Smooth muscle cell of the brain vasculature (primary cell): ENCODE results near the gene SMPD2.
"Not testable (repeated sequence)": the region's sequence is repeated elsewhere in the genome, so short reads cannot be mapped to it uniquely, and the experiment has no call there.

Experiments used
- DNase-seq: peaks from one replicate; pipeline ENCODE4 v3.0.0-alpha.2; 2012; ENCODE audit warnings: low read depth, low spot score

Gene SMPD2

GRCh38 chr6:109460161-109460829 lies 19.8 kb downstream of the SMPD2 start:
- no peak for DNase-seq

GRCh38 chr6:109461205-109461604 lies 20.7 kb downstream of the SMPD2 start:
- not testable (repeated sequence) for DNase-seq

- no peak for DNase-seq
Observed at GRCh38 chr6:109461733-109462526, 21.4 kb downstream of the SMPD2 start.

- no peak for DNase-seq
Observed at GRCh38 chr6:109465772-109466171, 25.2 kb downstream of the SMPD2 start.

- DNase-seq: no peak
Observed at GRCh38 chr6:109466212-109466923, 25.8 kb downstream of the SMPD2 start.

GRCh38 chr6:109467696-109468095 lies 27.2 kb downstream of the SMPD2 start:
- no peak for DNase-seq

- no peak for DNase-seq
Observed at GRCh38 chr6:109469591-109470189, 29.2 kb downstream of the SMPD2 start.

- no peak for DNase-seq
Observed at GRCh38 chr6:109471105-109471810, 30.7 kb downstream of the SMPD2 start.

GRCh38 chr6:109472132-109472995 lies 31.8 kb downstream of the SMPD2 start:
- DNase-seq: no peak

GRCh38 chr6:109473120-109473519 lies 32.6 kb downstream of the SMPD2 start:
- DNase-seq: no peak

- DNase-seq: no peak
Observed at GRCh38 chr6:109474995-109475394, 34.5 kb downstream of the SMPD2 start.

- no peak for DNase-seq
Observed at GRCh38 chr6:109475625-109476024, 35.1 kb downstream of the SMPD2 start.

GRCh38 chr6:109477184-109477583 lies 36.7 kb downstream of the SMPD2 start:
- no peak for DNase-seq

GRCh38 chr6:109477725-109478124 lies 37.2 kb downstream of the SMPD2 start:
- no peak for DNase-seq

GRCh38 chr6:109478222-109478805 lies 37.8 kb downstream of the SMPD2 start:
- DNase-seq: no peak

GRCh38 chr6:109478841-109479624 lies 38.5 kb downstream of the SMPD2 start:
- no peak for DNase-seq

GRCh38 chr6:109480993-109481480 lies 40.5 kb downstream of the SMPD2 start:
- DNase-seq: no peak

GRCh38 chr6:109482905-109483734 lies 42.6 kb downstream of the SMPD2 start, which contains the start of gene ZBTB24:
Gene ZBTB24, minus strand, starts transcription at chr6:109483219. Its CDS starts 1,193 bp downstream, at chr6:109482026.
- peak; percentile 62 for DNase-seq
